Endothelial cell of umbilical vein (primary cell): ENCODE data around the gene C20orf144. TPM values are rescaled to one million over a fixed set of nuclear protein-coding genes. Genes with fewer than 3 reads are reported as not detected.
"Not testable (repeated sequence)": the region's sequence is repeated elsewhere in the genome, so short reads cannot be mapped to it uniquely, and the experiment has no call there.

Source experiments
- BruUV-seq: library from RNA; stranded (reverse); fragments of 400-500 nt; replicated peaks from 2 replicates; lab custom pipeline; 2021; lab: Mats Ljungman, UMichigan
- CTCF ChIA-PET: fragments of 300-600, 350-600 bp; sonication (Branson Sonifier 250); formaldehyde crosslinking; loops from one replicate; lab custom pipeline; 2021; ENCODE audit warnings: antibody characterized with exemption, inconsistent platforms; lab: Charles Lee
- POLR2A ChIA-PET: fragments of 300-600, 350-600 bp; sonication (Branson Sonifier 250); formaldehyde crosslinking; loops from one replicate; lab custom pipeline; 2021; ENCODE audit warnings: antibody characterized with exemption, inconsistent platforms; lab: Charles Lee
- DNase-seq: peaks from one replicate; pipeline ENCODE4 v3.0.0-alpha.2; 2011; ENCODE audit warnings: low read depth, low spot score
- FAIRE-seq: peaks from 2 replicates; lab custom pipeline; 2011; peaks lifted over from hg19 to GRCh38; lab: Jason Lieb, UNC
- H2AFZ ChIP-seq: 2 replicates; pipeline ENCODE4 v1.6.0; 2012; ENCODE audit warnings: low read depth, low read length, control low read depth, inconsistent platforms
- H3K27ac ChIP-seq: 2 replicates; pipeline ENCODE4 v1.5.1; 2011; ENCODE audit warnings: low read depth, mild to moderate bottlenecking, control low read depth, low read length, moderate library complexity; ENCODE audit not compliant: insufficient read depth
- H3K27me3 ChIP-seq, 2 experiments: 2 replicates each; pipeline versions ENCODE4 v1.6.0 to v1.6.1; 2011; ENCODE audit warnings: low read length in 2 of 2, mixed read lengths in 1 of 2; ENCODE audit not compliant: control insufficient read depth in 2 of 2, insufficient read depth in 2 of 2
- H3K36me3 ChIP-seq, 2 experiments: 2 replicates in 1 of 2; 3 replicates in 1 of 2; pipeline ENCODE4 v1.5.1; 2011; ENCODE audit warnings: low read length in 2 of 2, mild to moderate bottlenecking in 1 of 2, moderate library complexity in 1 of 2; ENCODE audit not compliant: control insufficient read depth in 2 of 2, insufficient read depth in 2 of 2; ENCODE audit errors: extremely low read depth in 1 of 2
- H3K4me1 ChIP-seq: 3 replicates; pipeline ENCODE4 v1.5.1; 2011; ENCODE audit warnings: mild to moderate bottlenecking, low read length; ENCODE audit not compliant: control insufficient read depth, insufficient read depth; ENCODE audit errors: extremely low read depth
- H3K4me2 ChIP-seq: 2 replicates; pipeline ENCODE4 v1.6.1; 2011; ENCODE audit warnings: low read length, control low read depth, mixed read lengths; ENCODE audit not compliant: insufficient read depth
- H3K4me3 ChIP-seq, 3 experiments: fragments of 200-600 bp in 1 of 3; sonication (generic), shearing (Covaris generic) in 1 of 3; replicated peaks in 1 of 3; 2 replicates each; pipeline ENCODE4 v1.5.1; 2011 to 2016; ENCODE audit warnings: control low read depth in 3 of 3, low read length in 3 of 3, mild to moderate bottlenecking in 2 of 3, inconsistent platforms in 1 of 3, low read depth in 1 of 3, moderate library complexity in 1 of 3; ENCODE audit not compliant: insufficient read depth in 1 of 3
- H3K79me2 ChIP-seq: 2 replicates; pipeline ENCODE4 v1.6.0; 2012; ENCODE audit warnings: low read length, inconsistent platforms; ENCODE audit not compliant: control insufficient read depth, insufficient read depth
- H3K9ac ChIP-seq: replicated peaks from 2 replicates; pipeline ENCODE3; 2011; ENCODE audit warnings: low read length, control low read depth; ENCODE audit not compliant: insufficient read depth; ENCODE audit errors: extremely low read depth
- H3K9me1 ChIP-seq: replicated peaks from 3 replicates; pipeline ENCODE4 v1.6.0; 2011; ENCODE audit warnings: mild to moderate bottlenecking, low read length; ENCODE audit not compliant: control insufficient read depth, insufficient read depth; ENCODE audit errors: extremely low read depth
- H3K9me3 ChIP-seq: replicated peaks from 2 replicates; pipeline ENCODE4 v1.5.1; 2012; ENCODE audit warnings: low read length, inconsistent platforms; ENCODE audit not compliant: control insufficient read depth, insufficient read depth
- H4K20me1 ChIP-seq: replicated peaks from 2 replicates; pipeline ENCODE3; 2011; ENCODE audit warnings: mild to moderate bottlenecking, low read length; ENCODE audit not compliant: control insufficient read depth, insufficient read depth; ENCODE audit errors: extremely low read depth
- CTCF ChIP-seq, 2 donors: IDR thresholded peaks; 1 replicate in 1 of 2; 2 replicates in 1 of 2; pipeline ENCODE4 v1.5.1; 2011; ENCODE audit warnings: low read length in 2 of 2, mild to moderate bottlenecking in 2 of 2, moderate library complexity in 2 of 2, control low read depth in 1 of 2, inconsistent platforms in 1 of 2, low read depth in 1 of 2; ENCODE audit not compliant: insufficient read depth in 1 of 2; ENCODE audit errors: extremely low read depth in 1 of 2
- EZH2 ChIP-seq: IDR thresholded peaks from 2 replicates; pipeline ENCODE4 v1.6.1; 2012; ENCODE audit warnings: borderline replicate concordance, low read depth, mild to moderate bottlenecking, moderate library complexity, low read length, inconsistent platforms; ENCODE audit not compliant: severe bottlenecking
- FOS ChIP-seq: IDR thresholded peaks from 2 replicates; pipeline ENCODE4 v1.6.1; 2011; ENCODE audit warnings: mild to moderate bottlenecking, low read length, moderate library complexity, borderline replicate concordance; ENCODE audit not compliant: insufficient read depth
- GATA2 ChIP-seq: IDR thresholded peaks from 2 replicates; pipeline ENCODE4 v1.7.0; 2011; ENCODE audit warnings: low read depth, mild to moderate bottlenecking, moderate library complexity, mixed read lengths, low read length; ENCODE audit not compliant: insufficient read length, insufficient read depth
- JUN ChIP-seq: IDR thresholded peaks from 2 replicates; pipeline ENCODE4 v1.6.1; 2011; ENCODE audit warnings: borderline replicate concordance, low read depth; ENCODE audit not compliant: insufficient read length, insufficient read depth
- MAX ChIP-seq: IDR thresholded peaks from 2 replicates; pipeline ENCODE4 v1.6.1; 2011; ENCODE audit not compliant: insufficient read depth, insufficient read length
- MYC ChIP-seq: IDR thresholded peaks from one replicate; pipeline ENCODE4 v1.6.1; 2011; ENCODE audit warnings: mild to moderate bottlenecking, low read depth, low read length
- POLR2A ChIP-seq: IDR thresholded peaks from 2 replicates; pipeline ENCODE4 v1.6.1; 2012; ENCODE audit warnings: low read depth, mild to moderate bottlenecking, control low read depth, low read length
- POLR2AphosphoS5 ChIP-seq: IDR thresholded peaks from 2 replicates; pipeline ENCODE4 v1.6.1; 2012; ENCODE audit warnings: low read depth, mild to moderate bottlenecking, control low read depth, low read length, moderate library complexity; ENCODE audit not compliant: insufficient read depth
- dilution Hi-C: fragments of 300-500 bp; cut with MboI; formaldehyde crosslinking; loops from one replicate; pipeline ENCODE4 v1.15.0; 2019; ENCODE audit warnings: low sequenced_read_pairs; ENCODE audit not compliant: extremely low pct_ligation_motif_present
- intact Hi-C: fragments of 100-400 bp; cut with micrococcal nuclease; formaldehyde crosslinking; loops from one replicate; pipeline ENCODE4 v1.10.0; 2022
- polyA plus RNA-seq, 4 experiments: library from polyadenylated mRNA; depleted of rRNA in 3 of 4; stranded (reverse) in 3 of 4; unstranded in 1 of 4; fragments of >200 nt; gene quantifications; 2 replicates each; pipeline versions ENCODE4 v1.2.1 to v1.2.3, GENCODE V29; 2011 to 2012; ENCODE audit warnings: missing spikeins in 1 of 4
- total RNA-seq: library from RNA; stranded (reverse); gene quantifications from 2 replicates; pipeline ENCODE4 v1.2.3, GENCODE V29; 2021

C20orf144 gene
- total and polyA plus RNA-seq, 2 donors (not counting 3 experiments of a cell fraction or from before 2014, with no cell fraction given): not detected

DNA sequence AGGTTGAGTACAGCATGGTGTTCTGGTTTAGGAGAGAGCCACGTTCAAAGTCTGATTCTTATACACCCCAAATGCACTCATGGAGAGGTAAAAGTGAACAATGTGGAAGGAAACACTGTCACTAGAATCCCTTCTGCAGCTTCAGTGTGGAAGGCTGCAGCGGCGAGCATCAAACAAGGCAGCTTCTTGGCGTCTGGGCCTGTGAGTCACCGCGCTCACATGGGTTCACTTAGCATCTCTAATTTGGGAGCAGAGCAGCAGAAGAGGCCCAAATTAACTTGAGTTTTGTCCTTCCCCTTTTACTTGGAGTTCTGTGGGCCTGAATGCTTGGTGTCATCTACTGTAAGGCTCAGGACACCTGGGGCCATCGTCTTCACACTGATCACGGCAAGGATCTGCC lies 35.0 kb downstream of the C20orf144 start:
- dilution Hi-C loops (no loop called here), intact Hi-C loops (no loop called here)
- DNase-seq: no peak
- no peaks in the 10 kb centered on the region for H3K27me3 ChIP-seq
- H3K27ac ChIP-seq: no peak overlapping the region
- no peaks in the 10 kb centered on the region for H3K4me1 ChIP-seq
- H3K4me3 ChIP-seq: no peak overlapping the region
- no TSS peak for BruUV-seq
- POLR2A ChIA-PET: no interaction called here
- no peak overlapping the region for H3K9ac ChIP-seq
- H3K36me3 ChIP-seq: no peaks in the 10 kb centered on the region
- H3K79me2 ChIP-seq: no peaks in the 10 kb centered on the region
- TF ChIP-seq POLR2A (no peak), MYC (no peak), CTCF (IDR thresholded peaks at IDR 0.05; ENCODE audit: extremely low read depth in 1 of 2, insufficient read depth in 1 of 2, low read depth in 1 of 2, low read length in 2 of 2) (no peak), GATA2 (no peak), EZH2 (no peak), JUN (no peak), MAX (no peak), FOS (no peak), POLR2AphosphoS5 (no peak)
- no peak for FAIRE-seq
- no peaks in the 10 kb centered on the region for H3K9me3 ChIP-seq
- CTCF ChIA-PET: no interaction called here
- H4K20me1 ChIP-seq: no peaks in the 10 kb centered on the region
- no peak overlapping the region for H3K4me2 ChIP-seq
- H2AFZ ChIP-seq: no peak overlapping the region
- no peaks in the 10 kb centered on the region for H3K9me1 ChIP-seq

DNA sequence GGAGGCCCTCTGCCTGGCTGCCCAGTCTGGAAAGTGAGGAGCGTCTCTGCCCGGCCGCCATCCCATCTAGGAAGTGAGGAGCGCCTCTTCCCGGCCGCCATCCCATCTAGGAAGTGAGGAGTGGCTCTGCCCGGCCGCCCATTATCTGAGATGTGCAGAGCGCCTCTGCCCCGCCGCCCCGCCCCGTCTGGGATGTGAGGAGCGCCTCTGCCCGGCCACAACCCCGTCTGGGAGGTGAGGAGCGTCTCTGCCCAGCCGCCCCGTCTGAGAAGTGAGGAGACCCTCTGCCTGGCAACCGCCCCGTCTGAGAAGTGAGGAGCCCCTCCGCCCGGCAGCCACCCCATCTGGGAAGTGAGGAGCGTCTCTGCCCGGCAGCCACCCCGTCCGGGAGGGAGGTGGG lies 36.8 kb downstream of the C20orf144 start:
- BruUV-seq, H2AFZ ChIP-seq, H3K36me3 ChIP-seq, H3K27ac ChIP-seq, POLR2A ChIA-PET, CTCF ChIA-PET, H3K4me1 ChIP-seq, intact Hi-C loops, FAIRE-seq, H3K79me2 ChIP-seq, H3K9me3 ChIP-seq, H3K9ac ChIP-seq, H4K20me1 ChIP-seq, DNase-seq, H3K4me2 ChIP-seq, H3K9me1 ChIP-seq, H3K4me3 ChIP-seq, dilution Hi-C loops, H3K27me3 ChIP-seq: not testable (repeated sequence)
